Measurements from ENCODE around the gene ADGRA3. TPM values are rescaled to one million over a fixed set of nuclear protein-coding genes. Genes with fewer than 3 reads are reported as not detected.

The ADGRA3 gene
- total RNA-seq, 1 experiment from 2014 or later: 40.5 TPM

DNA sequence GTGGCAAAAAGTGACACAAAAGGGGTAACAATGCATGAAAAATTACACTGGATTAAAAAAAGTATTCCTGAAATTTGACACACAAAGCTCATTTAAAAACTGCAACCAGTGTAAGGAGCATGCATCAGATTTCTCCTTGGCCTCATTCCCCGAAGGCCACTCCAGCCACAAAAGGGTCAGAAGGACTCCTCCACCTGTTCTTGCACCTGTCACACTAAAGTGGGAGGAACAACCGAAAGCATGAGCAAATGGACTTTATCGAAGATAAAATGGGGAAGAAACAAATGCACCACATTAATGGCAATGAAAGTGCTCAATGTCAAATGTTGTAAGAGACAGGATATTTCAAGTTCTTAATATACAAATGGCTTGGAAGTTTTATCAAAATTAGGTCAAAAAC, 88.2 kb downstream of the ADGRA3 start:
- POLR2A ChIA-PET: no interaction called here
- ATAC-seq: no peak
- no peaks in the 10 kb centered on the region for H3K9me3 Mint-ChIP-seq
- DNase-seq (ENCODE audit: low spot score): no peak
- peaks cover 15% of the 10 kb centered on the region for H3K4me1 Mint-ChIP-seq
- CTCF ChIA-PET: no interaction called here
- no peak for TF ChIP-seq MXD4 (CRISPR knock-in tag; IDR thresholded peaks at IDR 0.05; ENCODE audit: borderline replicate concordance)
- no peak for TF ChIP-seq ZNF317 (CRISPR knock-in tag; IDR thresholded peaks at IDR 0.05; ENCODE audit: borderline replicate concordance, low read depth)
- no peak for TF ChIP-seq TP53 (CRISPR knock-in tag; IDR thresholded peaks at IDR 0.05)
- TF ChIP-seq NFYB (CRISPR knock-in tag; conservative IDR thresholded peaks at IDR 0.05; ENCODE audit: low read depth): no peak
- no peak for TF ChIP-seq IRF2 (CRISPR knock-in tag; IDR thresholded peaks at IDR 0.05; ENCODE audit: borderline replicate concordance, low read depth)
- TF ChIP-seq RORB (CRISPR knock-in tag; IDR thresholded peaks at IDR 0.05): no peak
- no peak for TF ChIP-seq FOXP1 (CRISPR knock-in tag; IDR thresholded peaks at IDR 0.05; ENCODE audit: borderline replicate concordance)
- no peak for TF ChIP-seq KAT7 (CRISPR knock-in tag; IDR thresholded peaks at IDR 0.05; ENCODE audit: borderline replicate concordance)
- TF ChIP-seq, protein P1, sequence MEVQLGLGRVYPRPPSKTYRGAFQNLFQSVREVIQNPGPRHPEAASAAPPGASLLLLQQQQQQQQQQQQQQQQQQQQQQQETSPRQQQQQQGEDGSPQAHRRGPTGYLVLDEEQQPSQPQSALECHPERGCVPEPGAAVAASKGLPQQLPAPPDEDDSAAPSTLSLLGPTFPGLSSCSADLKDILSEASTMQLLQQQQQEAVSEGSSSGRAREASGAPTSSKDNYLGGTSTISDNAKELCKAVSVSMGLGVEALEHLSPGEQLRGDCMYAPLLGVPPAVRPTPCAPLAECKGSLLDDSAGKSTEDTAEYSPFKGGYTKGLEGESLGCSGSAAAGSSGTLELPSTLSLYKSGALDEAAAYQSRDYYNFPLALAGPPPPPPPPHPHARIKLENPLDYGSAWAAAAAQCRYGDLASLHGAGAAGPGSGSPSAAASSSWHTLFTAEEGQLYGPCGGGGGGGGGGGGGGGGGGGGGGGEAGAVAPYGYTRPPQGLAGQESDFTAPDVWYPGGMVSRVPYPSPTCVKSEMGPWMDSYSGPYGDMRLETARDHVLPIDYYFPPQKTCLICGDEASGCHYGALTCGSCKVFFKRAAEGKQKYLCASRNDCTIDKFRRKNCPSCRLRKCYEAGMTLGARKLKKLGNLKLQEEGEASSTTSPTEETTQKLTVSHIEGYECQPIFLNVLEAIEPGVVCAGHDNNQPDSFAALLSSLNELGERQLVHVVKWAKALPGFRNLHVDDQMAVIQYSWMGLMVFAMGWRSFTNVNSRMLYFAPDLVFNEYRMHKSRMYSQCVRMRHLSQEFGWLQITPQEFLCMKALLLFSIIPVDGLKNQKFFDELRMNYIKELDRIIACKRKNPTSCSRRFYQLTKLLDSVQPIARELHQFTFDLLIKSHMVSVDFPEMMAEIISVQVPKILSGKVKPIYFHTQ (CRISPR knock-in tag; IDR thresholded peaks at IDR 0.05): no peak
- no peaks in the 10 kb centered on the region for H3K27me3 Mint-ChIP-seq (ENCODE audit: low read depth)
- H3K27ac Mint-ChIP-seq: no peak overlapping the region
- peaks cover 59% of the 10 kb centered on the region for H3K36me3 Mint-ChIP-seq
- no peak overlapping the region for H3K4me3 Mint-ChIP-seq

DNA sequence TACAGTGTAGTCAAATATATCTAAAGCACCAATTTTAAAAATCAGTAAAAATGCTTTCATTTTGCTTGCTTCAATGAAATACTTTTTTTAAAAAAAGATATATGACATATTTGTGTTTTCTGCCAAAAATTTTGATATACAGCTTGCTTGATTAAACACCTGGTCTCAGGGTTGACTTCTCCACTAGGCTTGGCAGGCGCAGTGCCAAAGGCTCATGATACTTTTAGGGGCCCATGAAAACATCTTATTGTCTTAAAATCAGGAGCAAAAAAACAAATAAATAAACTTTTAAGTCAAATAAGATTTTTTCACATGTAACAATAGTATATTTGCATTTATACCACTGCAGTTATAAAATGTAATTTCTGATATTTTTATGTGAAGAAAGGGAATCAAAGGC, 95.6 kb downstream of the ADGRA3 start:
- Mint-ChIP-seq H3K9me3 (no peaks in the 10 kb centered on the region), H3K4me1 (no peaks in the 10 kb centered on the region), H3K27me3 (ENCODE audit: low read depth) (no peaks in the 10 kb centered on the region), H3K27ac (no peak overlapping the region), H3K4me3 (no peak overlapping the region), H3K36me3 (peaks cover 51% of the 10 kb centered on the region)
- DNase-seq (ENCODE audit: low spot score) (no peak), ATAC-seq (no peak)
- CTCF ChIA-PET: no interaction called here
- POLR2A ChIA-PET: no interaction called here
- no peak for TF ChIP-seq ATF2 (CRISPR knock-in tag; IDR thresholded peaks at IDR 0.05; ENCODE audit: borderline replicate concordance, low read depth)
- no peak for TF ChIP-seq CREB1 (CRISPR knock-in tag; IDR thresholded peaks at IDR 0.05)
- TF ChIP-seq, protein P2, sequence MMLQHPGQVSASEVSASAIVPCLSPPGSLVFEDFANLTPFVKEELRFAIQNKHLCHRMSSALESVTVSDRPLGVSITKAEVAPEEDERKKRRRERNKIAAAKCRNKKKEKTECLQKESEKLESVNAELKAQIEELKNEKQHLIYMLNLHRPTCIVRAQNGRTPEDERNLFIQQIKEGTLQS (CRISPR knock-in tag; conservative IDR thresholded peaks at IDR 0.05): no peak
- no peak for TF ChIP-seq JUN (CRISPR knock-in tag; IDR thresholded peaks at IDR 0.05)
- no peak for TF ChIP-seq MLX (CRISPR knock-in tag; IDR thresholded peaks at IDR 0.05)
- no peak for TF ChIP-seq TCF7 (CRISPR knock-in tag; IDR thresholded peaks at IDR 0.05; ENCODE audit: low read depth)
- TF ChIP-seq, protein P3, sequence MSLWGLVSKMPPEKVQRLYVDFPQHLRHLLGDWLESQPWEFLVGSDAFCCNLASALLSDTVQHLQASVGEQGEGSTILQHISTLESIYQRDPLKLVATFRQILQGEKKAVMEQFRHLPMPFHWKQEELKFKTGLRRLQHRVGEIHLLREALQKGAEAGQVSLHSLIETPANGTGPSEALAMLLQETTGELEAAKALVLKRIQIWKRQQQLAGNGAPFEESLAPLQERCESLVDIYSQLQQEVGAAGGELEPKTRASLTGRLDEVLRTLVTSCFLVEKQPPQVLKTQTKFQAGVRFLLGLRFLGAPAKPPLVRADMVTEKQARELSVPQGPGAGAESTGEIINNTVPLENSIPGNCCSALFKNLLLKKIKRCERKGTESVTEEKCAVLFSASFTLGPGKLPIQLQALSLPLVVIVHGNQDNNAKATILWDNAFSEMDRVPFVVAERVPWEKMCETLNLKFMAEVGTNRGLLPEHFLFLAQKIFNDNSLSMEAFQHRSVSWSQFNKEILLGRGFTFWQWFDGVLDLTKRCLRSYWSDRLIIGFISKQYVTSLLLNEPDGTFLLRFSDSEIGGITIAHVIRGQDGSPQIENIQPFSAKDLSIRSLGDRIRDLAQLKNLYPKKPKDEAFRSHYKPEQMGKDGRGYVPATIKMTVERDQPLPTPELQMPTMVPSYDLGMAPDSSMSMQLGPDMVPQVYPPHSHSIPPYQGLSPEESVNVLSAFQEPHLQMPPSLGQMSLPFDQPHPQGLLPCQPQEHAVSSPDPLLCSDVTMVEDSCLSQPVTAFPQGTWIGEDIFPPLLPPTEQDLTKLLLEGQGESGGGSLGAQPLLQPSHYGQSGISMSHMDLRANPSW (CRISPR knock-in tag; conservative IDR thresholded peaks at IDR 0.05; ENCODE audit: low read depth): no peak
- TF ChIP-seq HMGXB4 (CRISPR knock-in tag; IDR thresholded peaks at IDR 0.05): no peak
- TF ChIP-seq ZNF396 (CRISPR knock-in tag; IDR thresholded peaks at IDR 0.05; ENCODE audit: borderline replicate concordance): no peak
- no peak for TF ChIP-seq NR3C1 (CRISPR knock-in tag; conservative IDR thresholded peaks at IDR 0.05; ENCODE audit: low read depth)
- TF ChIP-seq, protein P4, sequence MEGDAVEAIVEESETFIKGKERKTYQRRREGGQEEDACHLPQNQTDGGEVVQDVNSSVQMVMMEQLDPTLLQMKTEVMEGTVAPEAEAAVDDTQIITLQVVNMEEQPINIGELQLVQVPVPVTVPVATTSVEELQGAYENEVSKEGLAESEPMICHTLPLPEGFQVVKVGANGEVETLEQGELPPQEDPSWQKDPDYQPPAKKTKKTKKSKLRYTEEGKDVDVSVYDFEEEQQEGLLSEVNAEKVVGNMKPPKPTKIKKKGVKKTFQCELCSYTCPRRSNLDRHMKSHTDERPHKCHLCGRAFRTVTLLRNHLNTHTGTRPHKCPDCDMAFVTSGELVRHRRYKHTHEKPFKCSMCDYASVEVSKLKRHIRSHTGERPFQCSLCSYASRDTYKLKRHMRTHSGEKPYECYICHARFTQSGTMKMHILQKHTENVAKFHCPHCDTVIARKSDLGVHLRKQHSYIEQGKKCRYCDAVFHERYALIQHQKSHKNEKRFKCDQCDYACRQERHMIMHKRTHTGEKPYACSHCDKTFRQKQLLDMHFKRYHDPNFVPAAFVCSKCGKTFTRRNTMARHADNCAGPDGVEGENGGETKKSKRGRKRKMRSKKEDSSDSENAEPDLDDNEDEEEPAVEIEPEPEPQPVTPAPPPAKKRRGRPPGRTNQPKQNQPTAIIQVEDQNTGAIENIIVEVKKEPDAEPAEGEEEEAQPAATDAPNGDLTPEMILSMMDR (IDR thresholded peaks at IDR 0.05): no peak
- TF ChIP-seq ATF1 (CRISPR knock-in tag; IDR thresholded peaks at IDR 0.05): no peak
- TF ChIP-seq NR2C2 (CRISPR knock-in tag; IDR thresholded peaks at IDR 0.05): no peak
